ENCODE measurements around the gene SMLR1. TPM values are rescaled to one million over a fixed set of nuclear protein-coding genes. Genes with fewer than 3 reads are reported as not detected.

Gene SMLR1
- total and polyA plus RNA-seq, 4 donors = 20.8 to 65.2 (median 39.6) TPM

DNA sequence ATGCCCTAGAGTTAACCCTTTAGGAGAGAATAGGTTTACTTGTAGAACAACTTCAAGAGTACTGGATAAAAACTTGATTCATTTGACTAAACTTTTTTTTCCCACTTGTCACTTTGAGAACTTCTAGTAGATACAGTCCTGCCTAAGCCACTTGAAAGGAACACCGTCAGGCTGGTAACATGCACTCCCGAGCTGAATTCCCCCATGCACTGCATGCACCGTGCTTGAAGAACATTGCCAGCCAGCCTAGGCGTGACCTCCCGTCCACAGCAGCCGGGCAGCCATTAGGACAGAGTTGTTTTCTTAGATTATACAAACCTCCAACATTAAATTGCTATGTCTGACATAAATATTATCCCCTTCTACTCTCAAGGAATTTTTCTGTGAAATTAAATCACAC is 52.6 kb downstream of the SMLR1 start:
- Histone ChIP-seq H3K27me3 (ENCODE audit: control insufficient read depth in 4 of 4, insufficient read depth in 4 of 4, low read length in 3 of 4) (no peaks in the 10 kb centered on the region), H3K27ac (ENCODE audit: low read depth in 1 of 2, low read length in 2 of 2) (no peak overlapping the region), H3K4me1 (ENCODE audit: control insufficient read depth in 4 of 4, insufficient read depth in 4 of 4, low read length in 3 of 4) (no peaks in the 10 kb centered on the region), H3K4me3 (ENCODE audit: low read depth in 1 of 3, low read length in 3 of 3) (no peak overlapping the region), H3K9ac (ENCODE audit: low read depth in 1 of 2, low read length in 2 of 2) (no peak overlapping the region), H3K36me3 (ENCODE audit: control insufficient read depth in 4 of 4, insufficient read depth in 3 of 4, low read depth in 1 of 4, low read length in 3 of 4) (no peaks in the 10 kb centered on the region), H3K9me3 (ENCODE audit: control insufficient read depth in 4 of 4, low read length in 3 of 4) (no peaks in the 10 kb centered on the region)
- TF ChIP-seq, protein P1, sequence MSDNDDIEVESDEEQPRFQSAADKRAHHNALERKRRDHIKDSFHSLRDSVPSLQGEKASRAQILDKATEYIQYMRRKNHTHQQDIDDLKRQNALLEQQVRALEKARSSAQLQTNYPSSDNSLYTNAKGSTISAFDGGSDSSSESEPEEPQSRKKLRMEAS (IDR thresholded peaks at IDR 0.05) = no peak
- no peak for TF ChIP-seq RAD21 (IDR thresholded peaks at IDR 0.05)
- TF ChIP-seq, protein P2, sequence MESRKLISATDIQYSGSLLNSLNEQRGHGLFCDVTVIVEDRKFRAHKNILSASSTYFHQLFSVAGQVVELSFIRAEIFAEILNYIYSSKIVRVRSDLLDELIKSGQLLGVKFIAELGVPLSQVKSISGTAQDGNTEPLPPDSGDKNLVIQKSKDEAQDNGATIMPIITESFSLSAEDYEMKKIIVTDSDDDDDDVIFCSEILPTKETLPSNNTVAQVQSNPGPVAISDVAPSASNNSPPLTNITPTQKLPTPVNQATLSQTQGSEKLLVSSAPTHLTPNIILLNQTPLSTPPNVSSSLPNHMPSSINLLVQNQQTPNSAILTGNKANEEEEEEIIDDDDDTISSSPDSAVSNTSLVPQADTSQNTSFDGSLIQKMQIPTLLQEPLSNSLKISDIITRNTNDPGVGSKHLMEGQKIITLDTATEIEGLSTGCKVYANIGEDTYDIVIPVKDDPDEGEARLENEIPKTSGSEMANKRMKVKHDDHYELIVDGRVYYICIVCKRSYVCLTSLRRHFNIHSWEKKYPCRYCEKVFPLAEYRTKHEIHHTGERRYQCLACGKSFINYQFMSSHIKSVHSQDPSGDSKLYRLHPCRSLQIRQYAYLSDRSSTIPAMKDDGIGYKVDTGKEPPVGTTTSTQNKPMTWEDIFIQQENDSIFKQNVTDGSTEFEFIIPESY (IDR thresholded peaks at IDR 0.05) = no peak
- no peak for TF ChIP-seq HNF4A (conservative IDR thresholded peaks at IDR 0.05)
- no peak for TF ChIP-seq YY1 (IDR thresholded peaks at IDR 0.05)
- TF ChIP-seq FOXA2 (IDR thresholded peaks at IDR 0.05) = no peak
- TF ChIP-seq, protein P3, sequence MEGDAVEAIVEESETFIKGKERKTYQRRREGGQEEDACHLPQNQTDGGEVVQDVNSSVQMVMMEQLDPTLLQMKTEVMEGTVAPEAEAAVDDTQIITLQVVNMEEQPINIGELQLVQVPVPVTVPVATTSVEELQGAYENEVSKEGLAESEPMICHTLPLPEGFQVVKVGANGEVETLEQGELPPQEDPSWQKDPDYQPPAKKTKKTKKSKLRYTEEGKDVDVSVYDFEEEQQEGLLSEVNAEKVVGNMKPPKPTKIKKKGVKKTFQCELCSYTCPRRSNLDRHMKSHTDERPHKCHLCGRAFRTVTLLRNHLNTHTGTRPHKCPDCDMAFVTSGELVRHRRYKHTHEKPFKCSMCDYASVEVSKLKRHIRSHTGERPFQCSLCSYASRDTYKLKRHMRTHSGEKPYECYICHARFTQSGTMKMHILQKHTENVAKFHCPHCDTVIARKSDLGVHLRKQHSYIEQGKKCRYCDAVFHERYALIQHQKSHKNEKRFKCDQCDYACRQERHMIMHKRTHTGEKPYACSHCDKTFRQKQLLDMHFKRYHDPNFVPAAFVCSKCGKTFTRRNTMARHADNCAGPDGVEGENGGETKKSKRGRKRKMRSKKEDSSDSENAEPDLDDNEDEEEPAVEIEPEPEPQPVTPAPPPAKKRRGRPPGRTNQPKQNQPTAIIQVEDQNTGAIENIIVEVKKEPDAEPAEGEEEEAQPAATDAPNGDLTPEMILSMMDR (IDR thresholded peaks at IDR 0.05; ENCODE audit: low read depth, low read length, missing input control) = no peak
- TF ChIP-seq, protein P4, sequence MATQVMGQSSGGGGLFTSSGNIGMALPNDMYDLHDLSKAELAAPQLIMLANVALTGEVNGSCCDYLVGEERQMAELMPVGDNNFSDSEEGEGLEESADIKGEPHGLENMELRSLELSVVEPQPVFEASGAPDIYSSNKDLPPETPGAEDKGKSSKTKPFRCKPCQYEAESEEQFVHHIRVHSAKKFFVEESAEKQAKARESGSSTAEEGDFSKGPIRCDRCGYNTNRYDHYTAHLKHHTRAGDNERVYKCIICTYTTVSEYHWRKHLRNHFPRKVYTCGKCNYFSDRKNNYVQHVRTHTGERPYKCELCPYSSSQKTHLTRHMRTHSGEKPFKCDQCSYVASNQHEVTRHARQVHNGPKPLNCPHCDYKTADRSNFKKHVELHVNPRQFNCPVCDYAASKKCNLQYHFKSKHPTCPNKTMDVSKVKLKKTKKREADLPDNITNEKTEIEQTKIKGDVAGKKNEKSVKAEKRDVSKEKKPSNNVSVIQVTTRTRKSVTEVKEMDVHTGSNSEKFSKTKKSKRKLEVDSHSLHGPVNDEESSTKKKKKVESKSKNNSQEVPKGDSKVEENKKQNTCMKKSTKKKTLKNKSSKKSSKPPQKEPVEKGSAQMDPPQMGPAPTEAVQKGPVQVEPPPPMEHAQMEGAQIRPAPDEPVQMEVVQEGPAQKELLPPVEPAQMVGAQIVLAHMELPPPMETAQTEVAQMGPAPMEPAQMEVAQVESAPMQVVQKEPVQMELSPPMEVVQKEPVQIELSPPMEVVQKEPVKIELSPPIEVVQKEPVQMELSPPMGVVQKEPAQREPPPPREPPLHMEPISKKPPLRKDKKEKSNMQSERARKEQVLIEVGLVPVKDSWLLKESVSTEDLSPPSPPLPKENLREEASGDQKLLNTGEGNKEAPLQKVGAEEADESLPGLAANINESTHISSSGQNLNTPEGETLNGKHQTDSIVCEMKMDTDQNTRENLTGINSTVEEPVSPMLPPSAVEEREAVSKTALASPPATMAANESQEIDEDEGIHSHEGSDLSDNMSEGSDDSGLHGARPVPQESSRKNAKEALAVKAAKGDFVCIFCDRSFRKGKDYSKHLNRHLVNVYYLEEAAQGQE (IDR thresholded peaks at IDR 0.05) = no peak
- TF ChIP-seq FOXA1 (IDR thresholded peaks at IDR 0.05) = no peak
- no peak for TF ChIP-seq JUND (IDR thresholded peaks at IDR 0.05)
- TF ChIP-seq NR2F2 (IDR thresholded peaks at IDR 0.05) = no peak
- TF ChIP-seq GABPA (IDR thresholded peaks at IDR 0.05 in 1 of 2, conservative IDR thresholded peaks at IDR 0.05 in 1 of 2) = no peak
- TF ChIP-seq HNF4G (IDR thresholded peaks at IDR 0.05) = no peak
- TF ChIP-seq, protein P5, sequence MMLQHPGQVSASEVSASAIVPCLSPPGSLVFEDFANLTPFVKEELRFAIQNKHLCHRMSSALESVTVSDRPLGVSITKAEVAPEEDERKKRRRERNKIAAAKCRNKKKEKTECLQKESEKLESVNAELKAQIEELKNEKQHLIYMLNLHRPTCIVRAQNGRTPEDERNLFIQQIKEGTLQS (IDR thresholded peaks at IDR 0.05) = no peak
- TF ChIP-seq TAF1 (conservative IDR thresholded peaks at IDR 0.05) = no peak
- 95% methylated on average over 6 of the region's 6 CpGs for WGBS
- no peak for DNase-seq (ENCODE audit: low spot score)

DNA sequence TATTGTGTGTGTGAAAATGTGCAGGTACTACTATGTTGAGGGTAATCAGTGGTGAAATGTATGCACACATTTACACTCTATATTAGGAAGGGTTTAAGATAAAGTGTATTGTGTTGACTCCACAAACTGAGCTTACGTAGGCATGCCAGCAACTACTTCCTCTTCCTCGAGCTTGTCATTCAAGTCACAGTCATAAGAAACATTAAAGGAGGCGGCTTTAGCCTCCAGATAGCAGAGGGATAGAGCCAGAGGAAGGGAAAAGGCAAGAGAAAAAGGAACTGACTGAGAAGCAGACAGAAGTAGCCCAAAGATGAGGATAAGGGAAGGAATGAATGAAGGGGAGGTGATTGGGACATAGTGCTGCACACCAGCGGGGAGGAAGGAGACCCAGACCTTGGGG is 55.2 kb downstream of the SMLR1 start:
- H3K9me3 ChIP-seq (ENCODE audit: control insufficient read depth in 4 of 4, low read length in 3 of 4) = no peaks in the 10 kb centered on the region
- H3K27ac ChIP-seq (ENCODE audit: low read depth in 1 of 2, low read length in 2 of 2) = no peak overlapping the region
- H3K4me3 ChIP-seq (ENCODE audit: low read depth in 1 of 3, low read length in 3 of 3) = no peak overlapping the region
- H3K36me3 ChIP-seq (ENCODE audit: control insufficient read depth in 4 of 4, insufficient read depth in 3 of 4, low read depth in 1 of 4, low read length in 3 of 4) = no peaks in the 10 kb centered on the region
- H3K4me1 ChIP-seq (ENCODE audit: control insufficient read depth in 4 of 4, insufficient read depth in 4 of 4, low read length in 3 of 4) = no peaks in the 10 kb centered on the region
- DNase-seq (ENCODE audit: low spot score) = no peak
- no peaks in the 10 kb centered on the region for H3K27me3 ChIP-seq (ENCODE audit: control insufficient read depth in 4 of 4, insufficient read depth in 4 of 4, low read length in 3 of 4)
- no peak overlapping the region for H3K9ac ChIP-seq (ENCODE audit: low read depth in 1 of 2, low read length in 2 of 2)
- WGBS = 77% methylated on average over 4 of the region's 4 CpGs
- TF ChIP-seq FOXA2 (IDR thresholded peaks at IDR 0.05) (no peak), RXRA (IDR thresholded peaks at IDR 0.05) (no peak), EGR1 (IDR thresholded peaks at IDR 0.05; ENCODE audit: low read depth in 2 of 2) (no peak), SP1 (IDR thresholded peaks at IDR 0.05) (no peak), GABPA (IDR thresholded peaks at IDR 0.05 in 1 of 2, conservative IDR thresholded peaks at IDR 0.05 in 1 of 2) (no peak), FOXA1 (IDR thresholded peaks at IDR 0.05) (no peak), TAF1 (conservative IDR thresholded peaks at IDR 0.05) (no peak)
- TF ChIP-seq, protein P1 (IDR thresholded peaks at IDR 0.05) = no peak
- TF ChIP-seq, protein P4 (IDR thresholded peaks at IDR 0.05) = no peak
- TF ChIP-seq, protein P5 (IDR thresholded peaks at IDR 0.05) = no peak

Data from liver (tissue), 9 donors.